NCI-H1048 (cell line): ENCODE results near the gene ENPEP.

Experiments used
- DNase-seq: peaks from one replicate; lab custom pipeline; 2025; lab: John Stamatoyannopoulos, UW

ENPEP gene

DNA sequence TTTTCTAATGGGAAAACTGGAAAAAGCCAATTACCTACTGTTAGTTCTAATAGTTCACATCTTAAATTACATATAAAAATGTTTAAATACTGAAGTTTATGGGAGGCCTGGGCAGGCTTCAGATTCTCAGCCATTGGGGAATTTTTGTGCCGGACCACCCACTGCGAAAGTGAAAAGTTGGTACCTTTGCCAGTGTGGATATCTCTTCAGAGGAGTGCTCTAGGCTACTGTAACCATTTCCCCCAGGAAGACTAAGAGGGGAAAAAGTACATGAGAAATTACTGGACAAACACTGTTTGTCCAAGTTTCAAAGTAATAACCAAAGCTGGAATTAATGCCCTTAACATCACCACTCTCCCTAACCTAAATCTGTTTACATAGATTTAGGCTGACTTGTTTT is 126.1 kb downstream of the ENPEP start:
- no peak for DNase-seq

DNA sequence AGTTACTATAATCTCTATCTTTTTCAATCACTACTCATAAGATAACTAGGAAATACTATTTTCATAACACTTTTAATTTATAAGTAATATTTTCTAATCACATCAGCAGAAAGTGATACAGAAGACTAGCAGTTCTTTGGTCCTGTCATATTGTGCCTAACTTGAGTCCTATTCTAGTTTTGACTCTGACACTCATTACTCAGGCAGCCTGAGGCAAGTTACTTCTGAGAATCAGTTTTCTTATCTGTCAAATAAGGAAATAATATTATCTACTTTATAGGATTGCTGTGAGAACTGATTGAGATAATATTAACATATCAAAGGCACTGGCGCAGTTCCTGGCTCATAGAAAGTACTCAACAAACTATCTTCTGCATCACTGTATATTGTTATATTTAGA is 129.1 kb downstream of the ENPEP start:
- no peak for DNase-seq

DNA sequence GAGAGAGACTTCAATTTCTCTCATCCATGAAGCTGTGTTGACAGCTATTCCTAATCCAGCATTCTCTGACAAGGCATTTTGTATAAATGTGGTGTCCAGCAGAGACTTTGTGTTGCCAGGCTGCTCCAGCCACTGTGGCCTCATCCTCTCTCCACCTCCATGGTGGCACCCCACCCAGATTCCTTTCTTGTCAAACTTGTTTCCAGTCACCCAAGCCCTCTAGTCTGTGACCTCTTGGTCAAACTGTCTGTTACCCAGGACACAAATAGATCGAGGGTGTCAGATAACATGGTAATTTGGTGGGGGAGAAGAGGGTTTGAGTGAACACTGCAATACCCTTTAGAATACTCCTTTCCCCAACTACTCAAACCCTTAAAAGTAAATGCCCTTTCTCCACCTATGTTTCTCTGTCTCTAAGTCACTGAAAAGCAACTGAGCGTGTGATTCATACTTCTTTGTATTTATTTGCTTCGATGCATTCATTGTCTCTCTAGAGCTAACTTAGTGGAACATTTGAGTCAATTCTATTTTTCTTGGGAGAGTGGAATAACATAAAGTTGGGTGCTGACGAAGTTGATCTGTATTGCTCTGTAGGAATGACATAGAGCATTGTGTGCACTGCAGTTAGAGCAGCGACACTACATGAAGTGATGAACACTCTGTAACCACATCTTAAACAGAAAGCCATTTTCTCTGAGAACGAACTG is 133.2 kb downstream of the ENPEP start:
- DNase-seq = no peak

DNA sequence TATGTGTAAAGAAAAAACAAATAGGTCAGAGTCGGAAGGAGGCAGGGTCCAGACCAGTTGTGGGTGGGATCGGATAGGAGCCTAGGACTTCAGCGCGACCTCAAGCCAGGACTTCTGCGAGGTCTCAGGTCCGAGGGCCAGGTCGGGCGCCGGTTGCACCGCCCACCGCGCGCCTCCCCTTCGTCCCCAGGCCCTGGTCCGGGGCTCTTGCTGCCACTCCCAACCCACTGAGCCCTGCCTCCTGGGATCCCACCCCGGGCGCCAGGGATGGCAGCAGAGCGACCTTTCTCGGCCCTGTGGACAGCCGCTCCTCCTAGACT is 134.6 kb downstream of the ENPEP start:
- DNase-seq = no peak

DNA sequence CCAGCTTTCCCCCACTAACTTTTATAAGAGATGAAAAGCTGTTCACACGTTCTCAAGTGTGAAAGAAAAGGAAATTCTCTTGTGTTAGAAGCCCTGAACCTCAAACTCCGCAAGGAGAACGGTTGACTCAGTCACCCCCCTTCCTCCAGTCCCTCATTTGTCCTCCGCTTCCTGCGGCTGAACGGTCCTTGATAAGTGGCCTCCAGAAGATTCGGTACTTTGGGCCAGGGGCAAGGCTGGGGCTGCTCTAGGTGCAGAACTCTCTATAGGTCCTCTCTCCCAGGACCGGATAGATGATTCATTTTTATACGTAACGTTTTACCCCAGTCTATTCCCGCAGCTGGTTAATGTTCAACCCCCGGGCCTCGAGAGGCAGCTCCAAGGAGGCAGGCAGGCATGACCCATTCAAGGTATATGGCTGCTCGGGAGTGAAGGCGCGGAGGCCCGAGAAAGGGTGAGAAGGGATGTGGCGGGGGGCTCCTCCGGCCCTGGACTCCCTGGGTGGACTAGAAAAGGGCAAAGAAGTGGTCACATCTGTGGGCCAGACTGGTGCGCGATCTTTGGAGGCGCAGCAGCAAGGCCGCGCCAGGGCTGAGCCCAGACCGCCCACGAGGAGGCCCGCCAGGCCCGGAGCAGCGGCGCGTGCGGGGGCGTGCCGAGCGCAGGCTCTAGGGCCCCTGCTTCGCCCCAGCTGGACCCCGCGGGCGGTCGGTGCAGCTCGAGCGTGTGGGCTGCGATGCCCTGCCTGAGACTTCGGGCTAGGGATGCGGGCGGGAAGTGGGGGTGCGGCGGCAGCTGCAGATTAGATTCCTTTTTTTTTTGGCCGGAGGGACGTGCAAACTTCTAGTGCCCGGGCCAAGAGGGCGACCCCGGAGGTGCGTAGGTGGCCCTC is 135.2 kb downstream of the ENPEP start:
- DNase-seq = no peak

DNA sequence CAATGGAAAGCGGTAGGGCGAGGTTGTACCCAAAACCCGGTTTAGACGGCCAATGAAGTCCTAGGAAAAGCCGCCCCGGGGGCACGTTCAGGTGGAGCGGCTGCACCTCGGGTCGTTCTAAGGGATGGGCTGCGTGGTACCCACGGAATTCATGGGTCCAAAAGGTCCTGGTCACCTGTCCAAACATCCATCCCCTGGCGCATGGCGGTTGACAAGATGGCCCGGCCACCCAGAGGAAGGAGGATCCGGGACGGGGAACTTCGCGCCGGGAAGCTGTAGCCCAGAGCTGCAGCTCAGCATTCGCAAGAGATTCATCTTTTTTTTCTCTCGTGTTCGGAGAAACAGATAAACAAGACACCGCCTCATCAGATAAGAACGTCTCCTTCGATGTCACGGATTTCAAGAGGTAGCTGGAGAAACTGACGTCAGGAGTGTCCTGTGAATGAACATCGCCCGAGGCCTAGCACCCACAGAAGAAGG is 136.1 kb downstream of the ENPEP start:
- no peak for DNase-seq

DNA sequence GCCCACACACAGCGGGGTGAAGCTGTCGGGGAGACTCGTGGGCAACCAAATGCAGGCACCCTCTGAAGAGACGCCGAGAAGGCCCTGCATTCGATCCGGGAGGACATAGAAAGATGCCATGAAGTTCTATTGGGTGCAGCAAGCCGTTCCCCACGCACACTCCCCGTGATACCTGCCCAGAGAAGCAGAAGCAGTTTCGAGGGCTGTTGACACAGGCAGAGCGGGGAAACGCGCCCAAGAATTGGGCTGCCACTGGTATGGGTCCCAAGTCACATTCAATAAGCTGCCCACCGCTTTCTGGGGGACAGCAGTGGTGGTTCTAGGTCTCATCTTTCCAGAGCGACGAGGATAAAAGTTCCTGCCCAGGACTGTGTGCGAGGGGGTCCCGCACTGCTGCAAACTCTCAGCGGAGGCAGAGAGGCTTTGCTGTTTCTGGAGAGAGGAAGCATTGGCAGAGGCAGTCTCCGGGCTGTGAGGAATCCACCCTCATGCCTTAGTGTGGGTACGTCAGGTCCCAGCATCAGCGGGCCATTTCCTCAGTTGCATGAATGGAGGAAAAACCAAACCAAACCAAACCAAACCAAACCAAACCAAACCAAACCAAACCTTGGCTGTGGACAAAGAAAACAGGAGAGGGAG is 136.8 kb downstream of the ENPEP start:
- DNase-seq = no peak

DNA sequence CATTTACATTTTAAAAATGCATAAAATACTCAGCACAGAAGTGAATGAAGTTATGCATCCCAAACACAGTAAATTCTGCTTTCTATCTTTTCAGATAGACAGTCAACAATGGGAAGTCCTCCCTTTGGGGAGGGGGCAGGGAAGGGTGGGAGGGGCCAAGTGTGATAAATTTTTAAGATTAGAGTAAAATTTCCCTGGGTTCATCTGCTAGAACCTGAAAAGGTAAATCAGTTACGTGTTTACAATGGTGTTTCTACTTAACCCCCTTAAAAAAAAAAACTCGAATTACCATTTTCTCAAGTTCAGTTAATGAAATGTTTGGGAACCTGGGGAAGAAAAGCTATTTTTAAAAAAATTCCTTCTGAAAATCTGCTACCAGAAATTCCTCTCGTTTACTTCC is 137.8 kb downstream of the ENPEP start:
- no peak for DNase-seq

DNA sequence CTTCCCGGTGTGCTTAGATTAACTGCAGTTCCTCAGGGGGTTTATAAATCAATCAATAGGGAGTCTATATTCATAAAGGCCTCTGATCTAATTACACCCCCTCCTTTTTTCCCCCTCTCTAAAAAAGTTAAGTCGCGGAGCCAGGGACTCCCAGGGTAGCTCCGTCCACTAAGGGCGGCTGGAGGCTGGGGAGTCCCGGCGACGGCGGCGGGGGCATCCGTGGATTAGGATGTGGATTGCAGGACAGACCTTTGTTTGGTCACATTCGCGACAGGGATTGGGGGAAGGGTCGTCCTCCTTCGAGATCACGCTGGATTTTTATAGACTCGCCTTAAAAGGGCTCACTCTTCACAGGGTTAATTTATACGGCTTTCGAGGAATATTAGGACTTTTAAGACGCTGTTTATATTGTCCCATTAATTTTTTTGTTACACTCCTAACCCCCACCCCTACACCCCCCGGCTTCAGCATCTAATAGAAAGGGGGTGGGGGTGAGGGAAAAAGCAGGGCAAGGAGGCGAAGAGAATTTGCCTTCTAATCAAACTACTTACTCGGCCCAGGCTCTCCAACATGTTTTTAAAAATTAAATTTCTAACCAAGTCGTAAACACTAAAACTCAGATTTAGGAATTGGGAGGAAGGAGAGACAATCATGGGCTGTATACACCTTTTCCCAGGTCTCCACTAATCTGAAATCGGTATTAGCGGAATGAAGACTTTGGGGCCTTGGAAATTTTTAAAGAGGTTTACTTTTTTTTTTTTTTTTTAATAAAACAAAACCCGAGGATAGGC is 138.4 kb downstream of the ENPEP start:
- no peak for DNase-seq
